ELF-1 (cell line): Measurements from ENCODE around the gene PRR12.
A peak's percentile ranks its signal among the peaks of the same experiment; 100 is the strongest.
"Not testable (repeated sequence)": the region's sequence is repeated elsewhere in the genome, so short reads cannot be mapped to it uniquely, and the experiment has no call there.

Experiments used
- DNase-seq: peaks from one replicate; pipeline ENCODE4 v3.0.0-alpha.2; 2016; ENCODE audit warnings: low read depth, low spot score

PRR12 gene

GRCh38 chr19:49617860-49618259, 26.9 kb downstream of the PRR12 start:
- DNase-seq: not testable (repeated sequence)

GRCh38 chr19:49624967-49625910, 34.3 kb downstream of the PRR12 start:
- no peak for DNase-seq

- no peak for DNase-seq
Observed at GRCh38 chr19:49626226-49626625, 35.2 kb downstream of the PRR12 start.

- no peak for DNase-seq
Observed at GRCh38 chr19:49629659-49630058, 38.7 kb downstream of the PRR12 start.

- no peak for DNase-seq
Observed at GRCh38 chr19:49631014-49631588, 40.1 kb downstream of the PRR12 start.

- no peak for DNase-seq
Observed at GRCh38 chr19:49631610-49632192, 40.7 kb downstream of the PRR12 start.

GRCh38 chr19:49632576-49632975, 41.6 kb downstream of the PRR12 start:
- DNase-seq: no peak

GRCh38 chr19:49633273-49633672, 42.3 kb downstream of the PRR12 start:
- peak; percentile 45 for DNase-seq

GRCh38 chr19:49635530-49636232, 44.7 kb downstream of the PRR12 start:
- no peak for DNase-seq

- DNase-seq: no peak
Observed at GRCh38 chr19:49636233-49636932, 45.4 kb downstream of the PRR12 start.

- peak; percentile 68 for DNase-seq
Observed at GRCh38 chr19:49637821-49638738, 47.1 kb downstream of the PRR12 start.

- DNase-seq: no peak
Observed at GRCh38 chr19:49639401-49640112, 48.6 kb downstream of the PRR12 start.

- peak; percentile 100 for DNase-seq
Observed at GRCh38 chr19:49640113-49640898, 49.3 kb downstream of the PRR12 start, which contains the start of gene RRAS. Gene RRAS, minus strand, starts transcription at chr19:49640143. Its CDS starts 45 bp downstream, at chr19:49640098.

- DNase-seq: peak; percentile 100
Observed at GRCh38 chr19:49641688-49642491, 50.9 kb downstream of the PRR12 start, which contains the start of gene SCAF1. Gene SCAF1, plus strand, starts transcription at chr19:49642209. Its CDS starts 2,818 bp downstream, at chr19:49645027.

GRCh38 chr19:49642492-49643035, 51.6 kb downstream of the PRR12 start:
- DNase-seq: peak; percentile 50

- no peak for DNase-seq
Observed at GRCh38 chr19:49643466-49643865, 52.5 kb downstream of the PRR12 start.

GRCh38 chr19:49645592-49645991, 54.6 kb downstream of the PRR12 start:
- DNase-seq: no peak
